Rectal smooth muscle tissue (tissue), 1 donor: ENCODE data around the gene SV2A.
A peak's percentile ranks its signal among the peaks of the same experiment; 100 is the strongest.
"Not testable (repeated sequence)": the region's sequence is repeated elsewhere in the genome, so short reads cannot be mapped to it uniquely, and the experiment has no call there.

ENCODE experiments used
- H3K27ac ChIP-seq: one replicate; pipeline ENCODE4 v1.7.0; 2013; ENCODE audit warnings: low read depth, low read length, inconsistent platforms
- H3K27me3 ChIP-seq: one replicate; pipeline ENCODE4 v1.7.0; 2013; ENCODE audit warnings: low read length; ENCODE audit not compliant: control insufficient read depth, insufficient read depth
- H3K36me3 ChIP-seq: one replicate; pipeline ENCODE4 v1.7.0; 2013; ENCODE audit warnings: low read length; ENCODE audit not compliant: control insufficient read depth, insufficient read depth
- H3K4me1 ChIP-seq: one replicate; pipeline ENCODE4 v1.7.0; 2013; ENCODE audit warnings: low read length; ENCODE audit not compliant: control insufficient read depth, insufficient read depth
- H3K4me3 ChIP-seq: one replicate; pipeline ENCODE4 v1.7.0; 2013; ENCODE audit warnings: low read length
- H3K9ac ChIP-seq: one replicate; pipeline ENCODE4 v1.7.0; 2013; ENCODE audit warnings: low read length

Gene SV2A

GRCh38 chr1:149899460-149900284 lies 18.0 kb downstream of the SV2A start, which contains the start of gene BOLA1:
Gene BOLA1 (plus strand): TSS chr1:149899568. CDS start chr1:149900060, 492 bp downstream.
- peak within 1 kb of the TSS; percentile 87 for H3K9ac ChIP-seq
- no peaks in the 10 kb centered on the region for H3K4me1 ChIP-seq
- H3K36me3 ChIP-seq, result peaks cover 2% of the 10 kb centered on the region
- peak within 1 kb of the TSS; percentile 93 for H3K27ac ChIP-seq
- no peaks in the 10 kb centered on the region for H3K27me3 ChIP-seq
- H3K4me3 ChIP-seq, result peak within 1 kb of the TSS; percentile 92

GRCh38 chr1:149896575-149896974 lies 21.1 kb downstream of the SV2A start:
- no peaks in the 10 kb centered on the region for H3K4me1 ChIP-seq
- H3K9ac ChIP-seq, result no peak overlapping the region
- no peaks in the 10 kb centered on the region for H3K36me3 ChIP-seq
- H3K4me3 ChIP-seq, result no peak overlapping the region
- H3K27ac ChIP-seq, result no peak overlapping the region
- no peaks in the 10 kb centered on the region for H3K27me3 ChIP-seq

DNA sequence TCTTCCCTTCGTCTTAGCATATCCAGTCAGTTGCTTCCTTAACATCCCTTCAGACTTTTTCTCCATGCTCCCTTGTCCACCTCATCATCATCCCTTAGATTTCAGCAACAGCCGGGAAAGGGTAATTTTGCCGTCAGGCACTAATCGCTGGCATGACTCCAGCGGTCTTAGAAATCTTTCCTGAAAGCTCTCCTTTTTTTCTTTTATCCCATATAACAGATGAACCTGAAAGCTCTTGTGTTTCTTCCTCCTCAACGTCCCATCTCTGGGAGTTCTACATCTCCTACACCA lies 28.7 kb downstream of the SV2A start:
- Histone ChIP-seq H3K27ac (peak overlapping the region; percentile 100), H3K4me3 (peak overlapping the region; percentile 91), H3K27me3 (no peaks in the 10 kb centered on the region), H3K9ac (no peak overlapping the region), H3K36me3 (peaks cover 3% of the 10 kb centered on the region), H3K4me1 (peaks cover 7% of the 10 kb centered on the region)

GRCh38 chr1:149888247-149888998 lies 29.2 kb downstream of the SV2A start:
- H3K4me1 ChIP-seq, result peaks cover 7% of the 10 kb centered on the region
- peak overlapping the region; percentile 51 for H3K9ac ChIP-seq
- H3K36me3 ChIP-seq, result peaks cover 3% of the 10 kb centered on the region
- H3K27ac ChIP-seq, result peak overlapping the region; percentile 100
- peak overlapping the region; percentile 91 for H3K4me3 ChIP-seq
- no peaks in the 10 kb centered on the region for H3K27me3 ChIP-seq

- peak overlapping the region; percentile 91 for H3K4me3 ChIP-seq
- H3K36me3 ChIP-seq, result peaks cover 3% of the 10 kb centered on the region
- peaks cover 7% of the 10 kb centered on the region for H3K4me1 ChIP-seq
- no peaks in the 10 kb centered on the region for H3K27me3 ChIP-seq
- H3K9ac ChIP-seq, result peak overlapping the region; percentile 96
- H3K27ac ChIP-seq, result peak overlapping the region; percentile 100
These were observed 30.0 kb downstream of the SV2A start for GRCh38 chr1:149887456-149888246.

- not testable (repeated sequence) for H3K36me3 ChIP-seq, H3K4me1 ChIP-seq, H3K27me3 ChIP-seq
- Histone ChIP-seq H3K27ac (peak overlapping the region; percentile 100), H3K4me3 (peak overlapping the region; percentile 91), H3K9ac (peak overlapping the region; percentile 96)
These were observed 30.5 kb downstream of the SV2A start for GRCh38 chr1:149887196-149887455.

GRCh38 chr1:149886396-149887195 lies 31.0 kb downstream of the SV2A start:
- H3K4me3 ChIP-seq, result peak overlapping the region; percentile 91
- H3K9ac ChIP-seq, result peak overlapping the region; percentile 96
- H3K27ac ChIP-seq, result peak overlapping the region; percentile 100
- H3K36me3 ChIP-seq, result peaks cover 3% of the 10 kb centered on the region
- H3K4me1 ChIP-seq, result peaks cover 7% of the 10 kb centered on the region
- H3K27me3 ChIP-seq, result no peaks in the 10 kb centered on the region

- not testable (repeated sequence) for H3K4me1 ChIP-seq, H3K27me3 ChIP-seq, H3K36me3 ChIP-seq
- Histone ChIP-seq H3K4me3 (peak overlapping the region; percentile 85), H3K27ac (peak overlapping the region; percentile 97), H3K9ac (peak overlapping the region; percentile 84)
These were observed 31.6 kb downstream of the SV2A start for GRCh38 chr1:149886121-149886395.

- Histone ChIP-seq H3K4me3 (peak overlapping the region; percentile 85), H3K4me1 (peaks cover 7% of the 10 kb centered on the region), H3K36me3 (peaks cover 3% of the 10 kb centered on the region), H3K9ac (peak overlapping the region; percentile 84), H3K27ac (peak overlapping the region; percentile 97), H3K27me3 (no peaks in the 10 kb centered on the region)
These were observed 32.1 kb downstream of the SV2A start for GRCh38 chr1:149885339-149886120.

GRCh38 chr1:149884433-149885338 lies 33.0 kb downstream of the SV2A start:
- H3K4me3 ChIP-seq, result peak overlapping the region; percentile 85
- peak overlapping the region; percentile 6 for H3K9ac ChIP-seq
- H3K36me3 ChIP-seq, result peaks cover 3% of the 10 kb centered on the region
- H3K27ac ChIP-seq, result peak overlapping the region; percentile 97
- no peaks in the 10 kb centered on the region for H3K27me3 ChIP-seq
- H3K4me1 ChIP-seq, result peaks cover 7% of the 10 kb centered on the region
